ENCODE data around the gene ATL3. TPM values are rescaled to one million over a fixed set of nuclear protein-coding genes. Genes with fewer than 3 reads are reported as not detected.

The ATL3 gene
- total and polyA plus RNA-seq, 4 donors = 14.0 to 74.7 (median 35.3) TPM

DNA sequence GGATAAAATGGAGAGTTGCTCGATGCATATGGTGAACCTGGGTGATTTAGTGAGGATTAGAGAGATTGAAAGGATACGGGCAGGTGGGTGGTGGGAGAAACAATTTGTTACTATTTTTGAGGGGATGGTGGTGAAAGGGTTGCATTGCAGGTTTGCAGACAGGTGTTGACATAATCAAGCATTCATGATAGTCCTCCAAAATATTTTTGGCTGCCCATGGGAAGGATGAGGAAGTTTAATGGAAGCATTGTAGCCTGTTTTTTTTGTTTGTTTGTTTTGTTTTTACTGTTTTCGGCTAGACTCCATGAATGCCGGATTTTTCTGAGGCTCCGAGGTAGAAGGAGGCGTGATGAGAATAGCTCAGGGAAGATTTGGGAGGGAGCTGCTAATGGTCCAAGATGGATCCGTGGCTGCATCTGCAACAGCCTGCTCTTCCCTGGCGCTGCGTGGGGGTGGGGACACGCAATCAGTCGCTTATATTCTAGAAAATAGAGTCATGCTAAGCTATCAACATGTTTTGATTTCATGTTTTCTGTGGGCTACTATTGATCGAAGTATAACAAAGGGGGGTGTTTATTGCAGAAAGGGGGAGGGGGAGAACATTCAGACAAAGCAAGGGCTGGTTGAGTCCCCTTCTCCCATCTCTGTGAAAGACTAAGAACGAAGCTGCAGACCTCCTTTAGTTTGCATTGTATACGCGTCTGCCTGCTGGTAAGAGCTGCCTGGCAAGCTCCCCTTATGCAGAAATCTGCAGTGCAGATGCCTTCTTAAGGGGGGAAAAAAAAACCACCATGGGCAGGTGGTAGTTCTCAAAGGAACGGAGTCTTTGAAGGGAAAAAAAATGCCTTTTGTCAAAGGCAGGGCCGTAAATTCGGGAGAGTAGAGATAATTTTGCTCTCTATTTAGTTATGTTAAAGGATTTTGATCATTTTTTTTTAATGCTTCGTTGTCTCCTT, 11.2 kb upstream of the ATL3 start:
- Histone ChIP-seq H3K4me3 (ENCODE audit: low read depth, low read length) (peak overlapping the region; percentile 90), H3K27ac (ENCODE audit: low read depth, low read length) (peak overlapping the region; percentile 95), H3K27me3 (ENCODE audit: control insufficient read depth, insufficient read depth, low read length) (no peaks in the 10 kb centered on the region), H3K9me3 (ENCODE audit: control insufficient read depth, insufficient read depth, low read length) (no peaks in the 10 kb centered on the region), H3K36me3 (ENCODE audit: control insufficient read depth, insufficient read depth, low read length) (peaks cover 4% of the 10 kb centered on the region), H3K4me1 (ENCODE audit: control insufficient read depth, insufficient read depth, low read length) (peaks cover 34% of the 10 kb centered on the region)
- peak; percentile 38 to 90 (median 67) for DNase-seq (ENCODE audit: low read depth in 4 of 6, low spot score in 6 of 6)
- WGBS (ENCODE audit: insufficient coverage) = 1% methylated on average over 14 of the region's 19 CpGs

DNA sequence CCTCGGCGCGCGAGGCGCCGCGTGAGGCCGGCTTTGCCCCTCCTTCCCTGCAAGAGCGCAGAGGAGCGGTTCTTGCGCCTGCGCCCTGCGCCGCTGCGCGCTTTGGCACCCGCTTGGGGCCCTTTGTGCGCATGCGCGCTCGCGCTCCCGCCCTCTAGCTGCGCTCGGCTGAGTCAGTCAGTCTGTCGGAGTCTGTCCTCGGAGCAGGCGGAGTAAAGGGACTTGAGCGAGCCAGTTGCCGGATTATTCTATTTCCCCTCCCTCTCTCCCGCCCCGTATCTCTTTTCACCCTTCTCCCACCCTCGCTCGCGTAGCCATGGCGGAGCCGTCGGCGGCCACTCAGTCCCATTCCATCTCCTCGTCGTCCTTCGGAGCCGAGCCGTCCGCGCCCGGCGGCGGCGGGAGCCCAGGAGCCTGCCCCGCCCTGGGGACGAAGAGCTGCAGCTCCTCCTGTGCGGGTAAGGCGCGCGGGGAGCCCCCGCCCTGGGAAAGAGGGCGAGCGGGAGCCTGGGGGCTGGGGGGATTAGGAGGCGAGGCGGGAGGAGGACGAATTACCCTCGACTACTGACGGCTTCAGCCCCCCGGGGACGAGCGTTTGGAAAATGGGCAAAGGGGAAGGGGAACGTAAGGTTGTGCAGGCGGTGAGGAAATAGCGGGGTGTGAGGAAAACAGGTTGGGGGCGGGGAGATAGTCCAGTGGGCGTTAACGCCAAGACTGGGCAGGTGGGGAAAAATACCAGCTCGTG, 10.3 kb upstream of the ATL3 start, which contains the start of gene RTN3:
Gene RTN3 (plus strand): TSS at position 180 of the 745 bp plus-strand sequence. CDS start 137 bp downstream, at position 317.
- peak within 1 kb of the TSS; percentile 95 for H3K27ac ChIP-seq (ENCODE audit: low read depth, low read length)
- H3K4me3 ChIP-seq (ENCODE audit: low read depth, low read length) = peak within 1 kb of the TSS; percentile 90
- H3K36me3 ChIP-seq (ENCODE audit: control insufficient read depth, insufficient read depth, low read length) = peaks cover 4% of the 10 kb centered on the region
- WGBS (ENCODE audit: insufficient coverage) = under 1% methylated on average over 74 of the region's 74 CpGs
- no peaks in the 10 kb centered on the region for H3K9me3 ChIP-seq (ENCODE audit: control insufficient read depth, insufficient read depth, low read length)
- peaks cover 32% of the 10 kb centered on the region for H3K4me1 ChIP-seq (ENCODE audit: control insufficient read depth, insufficient read depth, low read length)
- no peaks in the 10 kb centered on the region for H3K27me3 ChIP-seq (ENCODE audit: control insufficient read depth, insufficient read depth, low read length)
- peak in 5 of 6 donors; percentile 87 to 99 (median 96) for DNase-seq (ENCODE audit: low read depth in 4 of 6, low spot score in 6 of 6)

DNA sequence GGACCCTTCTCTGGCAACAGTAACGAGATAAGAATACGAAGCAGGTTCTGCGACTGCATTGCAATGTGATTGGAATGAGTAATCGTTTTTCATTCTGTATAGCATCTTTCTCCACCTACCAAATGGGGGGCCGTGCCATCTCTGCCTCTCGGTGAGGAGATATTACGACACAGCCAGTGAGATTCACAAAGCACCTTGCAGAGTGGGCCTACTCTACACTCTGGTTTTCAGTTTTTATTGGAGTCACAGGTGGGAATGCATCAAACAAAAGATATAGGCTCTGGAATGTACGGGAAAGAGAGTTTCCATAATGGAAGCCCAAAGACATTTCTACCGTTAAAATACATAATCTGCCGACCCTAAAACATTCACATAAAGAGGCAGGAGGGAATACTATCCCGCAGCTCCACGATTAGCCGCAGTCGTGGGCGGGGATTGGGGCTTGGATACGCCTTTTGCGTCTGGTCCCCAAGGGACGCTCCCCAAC, 9.7 kb upstream of the ATL3 start:
- Histone ChIP-seq H3K4me3 (ENCODE audit: low read depth, low read length) (peak overlapping the region; percentile 90), H3K27me3 (ENCODE audit: control insufficient read depth, insufficient read depth, low read length) (no peaks in the 10 kb centered on the region), H3K27ac (ENCODE audit: low read depth, low read length) (peak overlapping the region; percentile 95), H3K36me3 (ENCODE audit: control insufficient read depth, insufficient read depth, low read length) (peaks cover 4% of the 10 kb centered on the region), H3K9me3 (ENCODE audit: control insufficient read depth, insufficient read depth, low read length) (no peaks in the 10 kb centered on the region), H3K4me1 (ENCODE audit: control insufficient read depth, insufficient read depth, low read length) (peaks cover 31% of the 10 kb centered on the region)
- 0% methylated on average over 8 of the region's 18 CpGs for WGBS (ENCODE audit: insufficient coverage)
- peak in 5 of 6 donors; percentile 68 to 99 (median 89) for DNase-seq (ENCODE audit: low read depth in 4 of 6, low spot score in 6 of 6)

GRCh38 chr11:63673579-63673978, 2.4 kb upstream of the ATL3 start:
- H3K27me3 ChIP-seq (ENCODE audit: control insufficient read depth, insufficient read depth, low read length) = no peaks in the 10 kb centered on the region
- no CpG with 5 or more reads among the region's 4 CpGs for WGBS (ENCODE audit: insufficient coverage)
- H3K4me3 ChIP-seq (ENCODE audit: low read depth, low read length) = no peak overlapping the region
- H3K36me3 ChIP-seq (ENCODE audit: control insufficient read depth, insufficient read depth, low read length) = no peaks in the 10 kb centered on the region
- no peak overlapping the region for H3K27ac ChIP-seq (ENCODE audit: low read depth, low read length)
- no peak for DNase-seq (ENCODE audit: low read depth in 4 of 6, low spot score in 6 of 6)
- H3K4me1 ChIP-seq (ENCODE audit: control insufficient read depth, insufficient read depth, low read length) = peaks cover 17% of the 10 kb centered on the region
- H3K9me3 ChIP-seq (ENCODE audit: control insufficient read depth, insufficient read depth, low read length) = no peaks in the 10 kb centered on the region

GRCh38 chr11:63672936-63673539, 1.9 kb upstream of the ATL3 start:
- no peaks in the 10 kb centered on the region for H3K36me3 ChIP-seq (ENCODE audit: control insufficient read depth, insufficient read depth, low read length)
- peaks cover 17% of the 10 kb centered on the region for H3K4me1 ChIP-seq (ENCODE audit: control insufficient read depth, insufficient read depth, low read length)
- no peak overlapping the region for H3K27ac ChIP-seq (ENCODE audit: low read depth, low read length)
- H3K9me3 ChIP-seq (ENCODE audit: control insufficient read depth, insufficient read depth, low read length) = no peaks in the 10 kb centered on the region
- no peak for DNase-seq (ENCODE audit: low read depth in 4 of 6, low spot score in 6 of 6)
- no peaks in the 10 kb centered on the region for H3K27me3 ChIP-seq (ENCODE audit: control insufficient read depth, insufficient read depth, low read length)
- no peak overlapping the region for H3K4me3 ChIP-seq (ENCODE audit: low read depth, low read length)
- no CpG with 5 or more reads among the region's 1 CpG for WGBS (ENCODE audit: insufficient coverage)

DNA sequence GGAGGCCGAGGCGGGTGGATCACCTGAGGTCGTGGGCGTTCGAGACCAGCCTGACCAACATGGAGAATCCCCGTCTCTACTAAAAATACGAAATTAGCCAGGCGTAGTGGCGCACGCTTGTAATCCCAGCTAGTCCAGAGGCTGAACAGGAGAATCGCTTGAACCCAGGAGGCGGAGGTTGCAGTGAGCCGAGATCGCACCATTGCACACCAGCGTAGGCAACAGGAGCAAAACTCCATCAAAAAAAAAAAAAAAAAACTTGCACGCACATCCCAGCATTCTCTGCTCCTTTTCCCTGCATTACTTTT, 934 bp upstream of the ATL3 start:
- no peaks in the 10 kb centered on the region for H3K9me3 ChIP-seq (ENCODE audit: control insufficient read depth, insufficient read depth, low read length)
- H3K36me3 ChIP-seq (ENCODE audit: control insufficient read depth, insufficient read depth, low read length) = peaks cover 2% of the 10 kb centered on the region
- DNase-seq (ENCODE audit: low read depth in 4 of 6, low spot score in 6 of 6) = no peak
- peaks cover 17% of the 10 kb centered on the region for H3K4me1 ChIP-seq (ENCODE audit: control insufficient read depth, insufficient read depth, low read length)
- 100% methylated on average over 13 of the region's 16 CpGs for WGBS (ENCODE audit: insufficient coverage)
- H3K27me3 ChIP-seq (ENCODE audit: control insufficient read depth, insufficient read depth, low read length) = no peaks in the 10 kb centered on the region
- no peak overlapping the region for H3K4me3 ChIP-seq (ENCODE audit: low read depth, low read length)
- H3K27ac ChIP-seq (ENCODE audit: low read depth, low read length) = peak overlapping the region; percentile 49

GRCh38 chr11:63670433-63671321, 499 bp downstream of the ATL3 start:
- Histone ChIP-seq H3K27ac (ENCODE audit: low read depth, low read length) (peak overlapping the region; percentile 79), H3K36me3 (ENCODE audit: control insufficient read depth, insufficient read depth, low read length) (peaks cover 2% of the 10 kb centered on the region), H3K27me3 (ENCODE audit: control insufficient read depth, insufficient read depth, low read length) (no peaks in the 10 kb centered on the region), H3K9me3 (ENCODE audit: control insufficient read depth, insufficient read depth, low read length) (no peaks in the 10 kb centered on the region), H3K4me3 (ENCODE audit: low read depth, low read length) (peak overlapping the region; percentile 66), H3K4me1 (ENCODE audit: control insufficient read depth, insufficient read depth, low read length) (peaks cover 17% of the 10 kb centered on the region)
- under 1% methylated on average over 55 of the region's 63 CpGs for WGBS (ENCODE audit: insufficient coverage)
- DNase-seq (ENCODE audit: low read depth in 4 of 6, low spot score in 6 of 6) = peak in 3 of 6 donors; percentile 43 to 74 (median 53)

- Histone ChIP-seq H3K9me3 (ENCODE audit: control insufficient read depth, insufficient read depth, low read length) (no peaks in the 10 kb centered on the region), H3K4me1 (ENCODE audit: control insufficient read depth, insufficient read depth, low read length) (peaks cover 17% of the 10 kb centered on the region), H3K36me3 (ENCODE audit: control insufficient read depth, insufficient read depth, low read length) (peaks cover 2% of the 10 kb centered on the region), H3K27me3 (ENCODE audit: control insufficient read depth, insufficient read depth, low read length) (no peaks in the 10 kb centered on the region), H3K27ac (ENCODE audit: low read depth, low read length) (no peak overlapping the region), H3K4me3 (ENCODE audit: low read depth, low read length) (peak overlapping the region; percentile 66)
- 76% methylated on average over 7 of the region's 7 CpGs for WGBS (ENCODE audit: insufficient coverage)
- no peak for DNase-seq (ENCODE audit: low read depth in 4 of 6, low spot score in 6 of 6)
Measured at GRCh38 chr11:63670096-63670432, 1.1 kb downstream of the ATL3 start.

Measured in spinal cord (tissue), 10 donors.